Measurements from ENCODE around the gene HOTAIR.

Gene HOTAIR

GRCh38 chr12:53987787-53988230 is 13.1 kb upstream of the HOTAIR start:
- no peak for DNase-seq (ENCODE audit: low spot score)

- DNase-seq (ENCODE audit: low spot score), result no peak
These were observed 12.1 kb upstream of the HOTAIR start for GRCh38 chr12:53986686-53987483.

- DNase-seq (ENCODE audit: low spot score), result no peak
These were observed 11.4 kb upstream of the HOTAIR start for GRCh38 chr12:53985994-53986685.

GRCh38 chr12:53985692-53985993 is 10.9 kb upstream of the HOTAIR start:
- no peak for DNase-seq (ENCODE audit: low spot score)

- DNase-seq (ENCODE audit: low spot score), result peak; percentile 69
These were observed 10.3 kb upstream of the HOTAIR start, which contains the start of gene HOXC10 for GRCh38 chr12:53984901-53985691. Gene HOXC10, plus strand, starts transcription at chr12:53985146. Its CDS starts 114 bp downstream, at chr12:53985260.

- no peak for DNase-seq (ENCODE audit: low spot score)
These were observed 9.3 kb upstream of the HOTAIR start for GRCh38 chr12:53983950-53984572.

- DNase-seq (ENCODE audit: low spot score), result no peak
These were observed 8.8 kb upstream of the HOTAIR start for GRCh38 chr12:53983568-53983949.

- no peak for DNase-seq (ENCODE audit: low spot score)
These were observed 8.2 kb upstream of the HOTAIR start for GRCh38 chr12:53982648-53983567.

GRCh38 chr12:53981634-53982565 is 7.1 kb upstream of the HOTAIR start:
- DNase-seq (ENCODE audit: low spot score), result no peak

- DNase-seq (ENCODE audit: low spot score), result no peak
These were observed 6.2 kb upstream of the HOTAIR start for GRCh38 chr12:53980802-53981496.

GRCh38 chr12:53980104-53980801 is 5.5 kb upstream of the HOTAIR start:
- DNase-seq (ENCODE audit: low spot score), result no peak

- no peak for DNase-seq (ENCODE audit: low spot score)
These were observed 4.0 kb upstream of the HOTAIR start for GRCh38 chr12:53978477-53979356.

- no peak for DNase-seq (ENCODE audit: low spot score)
These were observed 3.1 kb upstream of the HOTAIR start for GRCh38 chr12:53977596-53978445.

GRCh38 chr12:53976823-53977595 is 2.3 kb upstream of the HOTAIR start:
- no peak for DNase-seq (ENCODE audit: low spot score)

- DNase-seq (ENCODE audit: low spot score), result no peak
These were observed 1.5 kb upstream of the HOTAIR start for GRCh38 chr12:53976172-53976822.
